Cardiac muscle cell (in vitro differentiated cells and primary cell): Measurements from ENCODE around the gene NCOA7. TPM values are rescaled to one million over a fixed set of nuclear protein-coding genes. Genes with fewer than 3 reads are reported as not detected.
A peak's percentile ranks its signal among the peaks of the same experiment; 100 is the strongest.

Experiments
- DNase-seq, 2 donors: peaks; one replicate each; pipeline versions ENCODE4 v3.0.0 to v3.0.0-alpha.2; 2010 to 2017; ENCODE audit warnings: low read depth in 1 of 2, low spot score in 1 of 2
- H3K27ac ChIP-seq: fragments of 200-600 bp; sonication (generic); 2 replicates; pipeline ENCODE4 v1.5.1; 2016
- H3K27me3 ChIP-seq: fragments of 200-600 bp; sonication (generic); 2 replicates; pipeline ENCODE4 v1.6.0; 2016; ENCODE audit warnings: control low read depth
- H3K36me3 ChIP-seq: fragments of 200-600 bp; sonication (generic); 2 replicates; pipeline ENCODE4 v1.5.1; 2016; ENCODE audit warnings: control low read depth
- H3K4me1 ChIP-seq: fragments of 200-600 bp; sonication (generic); 2 replicates; pipeline ENCODE4 v1.8.1; 2017; ENCODE audit warnings: low read depth, mild to moderate bottlenecking, mixed run types
- H3K4me3 ChIP-seq: fragments of 200-600 bp; sonication (generic); 2 replicates; pipeline ENCODE4 v1.5.1; 2016; ENCODE audit warnings: mild to moderate bottlenecking
- H3K9me3 ChIP-seq: fragments of 200-600 bp; sonication (generic); 2 replicates; pipeline ENCODE4 v1.5.1; 2017; ENCODE audit warnings: low read depth, mild to moderate bottlenecking, control low read depth
- CTCF ChIP-seq: IDR thresholded peaks from 2 replicates; pipeline ENCODE4 v1.5.1; 2012; ENCODE audit warnings: low read depth, mild to moderate bottlenecking, low read length
- polyA plus RNA-seq: library from polyadenylated mRNA; unstranded; fragments of >200 nt; fragmentation: Nextera tagmentation; extraction: Ambion mirVana; gene quantifications from 2 replicates; pipeline ENCODE4 v1.2.1, GENCODE V29; 2016
- total RNA-seq: library from RNA; depleted of rRNA; stranded (reverse); fragments of >200 nt; gene quantifications from 2 replicates; pipeline ENCODE4 v1.2.3, GENCODE V29; 2016

Gene NCOA7
- total and polyA plus RNA-seq, 2 experiments from 2014 or later, result 4.2 to 5.8 TPM

- no peak for TF ChIP-seq CTCF
- no peak for DNase-seq
- H3K4me1 ChIP-seq, result peaks cover 8% of the 10 kb centered on the region
- no peaks in the 10 kb centered on the region for H3K27me3 ChIP-seq
- H3K9me3 ChIP-seq, result no peaks in the 10 kb centered on the region
- no peaks in the 10 kb centered on the region for H3K36me3 ChIP-seq
- peak overlapping the region; percentile 66 for H3K4me3 ChIP-seq
- peak overlapping the region; percentile 97 for H3K27ac ChIP-seq
Measured at GRCh38 chr6:125955973-125956372, 165.2 kb downstream of the NCOA7 start.

- peak; percentile 95 for TF ChIP-seq CTCF
- Histone ChIP-seq H3K27ac (peak within 1 kb of the TSS; percentile 97), H3K9me3 (no peaks in the 10 kb centered on the region), H3K36me3 (no peaks in the 10 kb centered on the region), H3K4me3 (peak within 1 kb of the TSS; percentile 66), H3K27me3 (no peaks in the 10 kb centered on the region), H3K4me1 (peaks cover 8% of the 10 kb centered on the region)
- peak; percentile 98 to 99 for DNase-seq
Measured at GRCh38 chr6:125956506-125957390, 166.0 kb downstream of the NCOA7 start, which contains the start of gene HINT3. Gene HINT3 (plus strand): TSS chr6:125956770. CDS start chr6:125956978, 208 bp downstream.

GRCh38 chr6:125957391-125957693, 166.6 kb downstream of the NCOA7 start:
- H3K27ac ChIP-seq, result peak overlapping the region; percentile 97

GRCh38 chr6:125957845-125958244, 167.1 kb downstream of the NCOA7 start:
- H3K27me3 ChIP-seq, result no peaks in the 10 kb centered on the region
- H3K36me3 ChIP-seq, result no peaks in the 10 kb centered on the region
- H3K4me3 ChIP-seq, result peak overlapping the region; percentile 66
- peak in 1 of 2 donors; percentile 83 for DNase-seq
- TF ChIP-seq CTCF, result no peak
- H3K27ac ChIP-seq, result peak overlapping the region; percentile 97
- peaks cover 10% of the 10 kb centered on the region for H3K4me1 ChIP-seq
- no peaks in the 10 kb centered on the region for H3K9me3 ChIP-seq

More at GRCh38 chr6:125957391-125957693, 166.6 kb downstream of the NCOA7 start:
- Histone ChIP-seq H3K4me3 (peak overlapping the region; percentile 66), H3K36me3 (no peaks in the 10 kb centered on the region), H3K4me1 (peaks cover 8% of the 10 kb centered on the region), H3K9me3 (no peaks in the 10 kb centered on the region), H3K27me3 (no peaks in the 10 kb centered on the region)
- TF ChIP-seq CTCF, result no peak
- DNase-seq, result no peak

GRCh38 chr6:125959041-125959440, 168.3 kb downstream of the NCOA7 start:
- Histone ChIP-seq H3K36me3 (no peaks in the 10 kb centered on the region), H3K4me3 (no peak overlapping the region), H3K27me3 (no peaks in the 10 kb centered on the region), H3K4me1 (peaks cover 15% of the 10 kb centered on the region), H3K9me3 (no peaks in the 10 kb centered on the region), H3K27ac (no peak overlapping the region)
- DNase-seq, result no peak
- TF ChIP-seq CTCF, result no peak
